Gastrocnemius medialis (tissue), 4 donors: ENCODE measurements around the gene LMNTD2.

Source experiments
- POLR2A ChIP-seq, 2 donors: fragments of 450-650 bp; IDR thresholded peaks; one replicate each; pipeline ENCODE4 v1.6.1; 2017; ENCODE audit warnings: antibody characterized with exemption in 2 of 2, mild to moderate bottlenecking in 2 of 2, moderate library complexity in 2 of 2
- TF ChIP-seq, protein P1 (sequence below), 5 experiments: fragments of 450-650 bp in 3 of 5; fragments of 200-600 bp in 2 of 5; sonication (generic) in 2 of 5; IDR thresholded peaks in 4 of 5; conservative IDR thresholded peaks in 1 of 5; 1 replicate in 4 of 5; 2 replicates in 1 of 5; pipeline ENCODE4 v1.5.1; 2016 to 2019; ENCODE audit warnings: antibody characterized with exemption in 5 of 5, mild to moderate bottlenecking in 3 of 5, moderate library complexity in 3 of 5

DNA sequence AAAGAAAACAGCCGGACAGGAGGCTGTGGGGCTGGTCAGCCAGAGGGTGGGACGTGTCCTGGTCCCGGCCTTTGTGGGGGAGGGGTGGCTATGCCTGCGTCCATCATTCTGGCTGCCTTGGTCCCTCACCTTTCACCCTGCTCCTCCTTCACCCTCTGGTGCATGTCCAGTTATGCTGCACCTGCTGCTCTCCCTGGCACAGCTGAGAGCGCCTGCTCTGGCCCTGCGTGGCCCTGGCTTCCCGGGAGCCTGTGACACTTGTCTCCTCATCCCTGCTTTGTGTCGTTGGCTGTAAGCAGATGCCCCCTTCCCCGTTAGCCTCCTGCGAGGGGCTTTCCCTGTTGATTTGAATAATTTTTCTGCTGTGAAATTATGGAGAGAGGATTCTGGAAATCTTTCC lies 32.4 kb upstream of the LMNTD2 start:
- TF ChIP-seq, protein P1, sequence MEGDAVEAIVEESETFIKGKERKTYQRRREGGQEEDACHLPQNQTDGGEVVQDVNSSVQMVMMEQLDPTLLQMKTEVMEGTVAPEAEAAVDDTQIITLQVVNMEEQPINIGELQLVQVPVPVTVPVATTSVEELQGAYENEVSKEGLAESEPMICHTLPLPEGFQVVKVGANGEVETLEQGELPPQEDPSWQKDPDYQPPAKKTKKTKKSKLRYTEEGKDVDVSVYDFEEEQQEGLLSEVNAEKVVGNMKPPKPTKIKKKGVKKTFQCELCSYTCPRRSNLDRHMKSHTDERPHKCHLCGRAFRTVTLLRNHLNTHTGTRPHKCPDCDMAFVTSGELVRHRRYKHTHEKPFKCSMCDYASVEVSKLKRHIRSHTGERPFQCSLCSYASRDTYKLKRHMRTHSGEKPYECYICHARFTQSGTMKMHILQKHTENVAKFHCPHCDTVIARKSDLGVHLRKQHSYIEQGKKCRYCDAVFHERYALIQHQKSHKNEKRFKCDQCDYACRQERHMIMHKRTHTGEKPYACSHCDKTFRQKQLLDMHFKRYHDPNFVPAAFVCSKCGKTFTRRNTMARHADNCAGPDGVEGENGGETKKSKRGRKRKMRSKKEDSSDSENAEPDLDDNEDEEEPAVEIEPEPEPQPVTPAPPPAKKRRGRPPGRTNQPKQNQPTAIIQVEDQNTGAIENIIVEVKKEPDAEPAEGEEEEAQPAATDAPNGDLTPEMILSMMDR (IDR thresholded peaks at IDR 0.05 in 4 of 5, conservative IDR thresholded peaks at IDR 0.05 in 1 of 5) = no peak
- TF ChIP-seq POLR2A (IDR thresholded peaks at IDR 0.05) = no peak
